ENCODE measurements around the gene SORCS2. TPM values are rescaled to one million over a fixed set of nuclear protein-coding genes. Genes with fewer than 3 reads are reported as not detected.
"Not testable (repeated sequence)": the region's sequence is repeated elsewhere in the genome, so short reads cannot be mapped to it uniquely, and the experiment has no call there.

SORCS2 gene
- total and polyA plus RNA-seq, 2 donors: 2.2 to 2.7 TPM

GRCh38 chr4:7591409-7592053 is 399.2 kb downstream of the SORCS2 start:
- no peak overlapping the region for H3K27ac ChIP-seq (ENCODE audit: low read depth in 1 of 2, low read length in 1 of 2)
- H3K9me3 ChIP-seq (ENCODE audit: control insufficient read depth in 2 of 2, insufficient read depth in 1 of 2, low read length in 1 of 2): no peaks in the 10 kb centered on the region
- 91% methylated on average over 28 of the region's 28 CpGs for WGBS
- H3K36me3 ChIP-seq (ENCODE audit: control insufficient read depth in 2 of 2, insufficient read depth in 2 of 2, low read length in 1 of 2): no peaks in the 10 kb centered on the region
- no peaks in the 10 kb centered on the region for H3K27me3 ChIP-seq (ENCODE audit: control insufficient read depth in 2 of 2, insufficient read depth in 1 of 2, low read length in 1 of 2)
- H3K4me3 ChIP-seq (ENCODE audit: low read length in 2 of 2): no peak overlapping the region
- no peaks in the 10 kb centered on the region for H3K4me1 ChIP-seq (ENCODE audit: control insufficient read depth in 2 of 2, insufficient read depth in 2 of 2, low read length in 2 of 2)
- no peak for DNase-seq (ENCODE audit: low read depth in 6 of 9, low spot score in 9 of 9)

- Histone ChIP-seq H3K27ac (ENCODE audit: low read depth in 1 of 2, low read length in 1 of 2) (no peak overlapping the region), H3K4me3 (ENCODE audit: low read length in 2 of 2) (no peak overlapping the region), H3K4me1 (ENCODE audit: control insufficient read depth in 2 of 2, insufficient read depth in 2 of 2, low read length in 2 of 2) (no peaks in the 10 kb centered on the region), H3K9me3 (ENCODE audit: control insufficient read depth in 2 of 2, insufficient read depth in 1 of 2, low read length in 1 of 2) (no peaks in the 10 kb centered on the region), H3K36me3 (ENCODE audit: control insufficient read depth in 2 of 2, insufficient read depth in 2 of 2, low read length in 1 of 2) (no peaks in the 10 kb centered on the region), H3K27me3 (ENCODE audit: control insufficient read depth in 2 of 2, insufficient read depth in 1 of 2, low read length in 1 of 2) (no peaks in the 10 kb centered on the region)
- 81% methylated on average over 21 of the region's 21 CpGs for WGBS
- no peak for DNase-seq (ENCODE audit: low read depth in 6 of 9, low spot score in 9 of 9)
These were observed 401.5 kb downstream of the SORCS2 start for GRCh38 chr4:7593646-7594412.

- H3K27ac ChIP-seq (ENCODE audit: low read depth in 1 of 2, low read length in 1 of 2): no peak overlapping the region
- no peaks in the 10 kb centered on the region for H3K9me3 ChIP-seq (ENCODE audit: control insufficient read depth in 2 of 2, insufficient read depth in 1 of 2, low read length in 1 of 2)
- H3K27me3 ChIP-seq (ENCODE audit: control insufficient read depth in 2 of 2, insufficient read depth in 1 of 2, low read length in 1 of 2): no peaks in the 10 kb centered on the region
- H3K4me1 ChIP-seq (ENCODE audit: control insufficient read depth in 2 of 2, insufficient read depth in 2 of 2, low read length in 2 of 2): no peaks in the 10 kb centered on the region
- H3K36me3 ChIP-seq (ENCODE audit: control insufficient read depth in 2 of 2, insufficient read depth in 2 of 2, low read length in 1 of 2): no peaks in the 10 kb centered on the region
- DNase-seq (ENCODE audit: low read depth in 6 of 9, low spot score in 9 of 9): no peak
- no peak overlapping the region for H3K4me3 ChIP-seq (ENCODE audit: low read length in 2 of 2)
- WGBS: 81% methylated on average over 11 of the region's 11 CpGs
These were observed 403.7 kb downstream of the SORCS2 start for GRCh38 chr4:7595934-7596461.

GRCh38 chr4:7596918-7597606 is 404.7 kb downstream of the SORCS2 start:
- 80% methylated on average over 9 of the region's 9 CpGs for WGBS
- Histone ChIP-seq H3K36me3 (ENCODE audit: control insufficient read depth in 2 of 2, insufficient read depth in 2 of 2, low read length in 1 of 2) (no peaks in the 10 kb centered on the region), H3K9me3 (ENCODE audit: control insufficient read depth in 2 of 2, insufficient read depth in 1 of 2, low read length in 1 of 2) (no peaks in the 10 kb centered on the region), H3K4me3 (ENCODE audit: low read length in 2 of 2) (no peak overlapping the region), H3K27me3 (ENCODE audit: control insufficient read depth in 2 of 2, insufficient read depth in 1 of 2, low read length in 1 of 2) (no peaks in the 10 kb centered on the region), H3K4me1 (ENCODE audit: control insufficient read depth in 2 of 2, insufficient read depth in 2 of 2, low read length in 2 of 2) (no peaks in the 10 kb centered on the region), H3K27ac (ENCODE audit: low read depth in 1 of 2, low read length in 1 of 2) (no peak overlapping the region)
- no peak for DNase-seq (ENCODE audit: low read depth in 6 of 9, low spot score in 9 of 9)

GRCh38 chr4:7598939-7599790 is 406.8 kb downstream of the SORCS2 start:
- no peak overlapping the region for H3K27ac ChIP-seq (ENCODE audit: low read depth in 1 of 2, low read length in 1 of 2)
- no peak for DNase-seq (ENCODE audit: low read depth in 6 of 9, low spot score in 9 of 9)
- no peaks in the 10 kb centered on the region for H3K27me3 ChIP-seq (ENCODE audit: control insufficient read depth in 2 of 2, insufficient read depth in 1 of 2, low read length in 1 of 2)
- 88% methylated on average over 29 of the region's 29 CpGs for WGBS
- peaks cover 0 to 2% of the 10 kb centered on the region in 2 donors for H3K9me3 ChIP-seq (ENCODE audit: control insufficient read depth in 2 of 2, insufficient read depth in 1 of 2, low read length in 1 of 2)
- no peak overlapping the region for H3K4me3 ChIP-seq (ENCODE audit: low read length in 2 of 2)
- H3K36me3 ChIP-seq (ENCODE audit: control insufficient read depth in 2 of 2, insufficient read depth in 2 of 2, low read length in 1 of 2): no peaks in the 10 kb centered on the region
- no peaks in the 10 kb centered on the region for H3K4me1 ChIP-seq (ENCODE audit: control insufficient read depth in 2 of 2, insufficient read depth in 2 of 2, low read length in 2 of 2)

- Histone ChIP-seq H3K27ac (ENCODE audit: low read depth in 1 of 2, low read length in 1 of 2) (no peak overlapping the region), H3K4me1 (ENCODE audit: control insufficient read depth in 2 of 2, insufficient read depth in 2 of 2, low read length in 2 of 2) (no peaks in the 10 kb centered on the region), H3K9me3 (ENCODE audit: control insufficient read depth in 2 of 2, insufficient read depth in 1 of 2, low read length in 1 of 2) (peaks cover 0 to 2% of the 10 kb centered on the region in 2 donors), H3K27me3 (ENCODE audit: control insufficient read depth in 2 of 2, insufficient read depth in 1 of 2, low read length in 1 of 2) (no peaks in the 10 kb centered on the region), H3K36me3 (ENCODE audit: control insufficient read depth in 2 of 2, insufficient read depth in 2 of 2, low read length in 1 of 2) (no peaks in the 10 kb centered on the region), H3K4me3 (ENCODE audit: low read length in 2 of 2) (no peak overlapping the region)
- 91% methylated on average over 17 of the region's 17 CpGs for WGBS
- DNase-seq (ENCODE audit: low read depth in 6 of 9, low spot score in 9 of 9): no peak
These were observed 407.9 kb downstream of the SORCS2 start for GRCh38 chr4:7600247-7600646.

- not testable (repeated sequence) for H3K4me1 ChIP-seq (ENCODE audit: control insufficient read depth in 2 of 2, insufficient read depth in 2 of 2, low read length in 2 of 2); DNase-seq (ENCODE audit: low read depth in 6 of 9, low spot score in 9 of 9)
These were observed 409.8 kb downstream of the SORCS2 start for GRCh38 chr4:7602166-7602565.

GRCh38 chr4:7607156-7607910 is 415.0 kb downstream of the SORCS2 start:
- Histone ChIP-seq H3K27ac (ENCODE audit: low read depth in 1 of 2, low read length in 1 of 2) (no peak overlapping the region), H3K4me1 (ENCODE audit: control insufficient read depth in 2 of 2, insufficient read depth in 2 of 2, low read length in 2 of 2) (no peaks in the 10 kb centered on the region), H3K4me3 (ENCODE audit: low read length in 2 of 2) (no peak overlapping the region), H3K27me3 (ENCODE audit: control insufficient read depth in 2 of 2, insufficient read depth in 1 of 2, low read length in 1 of 2) (no peaks in the 10 kb centered on the region), H3K36me3 (ENCODE audit: control insufficient read depth in 2 of 2, insufficient read depth in 2 of 2, low read length in 1 of 2) (no peaks in the 10 kb centered on the region), H3K9me3 (ENCODE audit: control insufficient read depth in 2 of 2, insufficient read depth in 1 of 2, low read length in 1 of 2) (peaks cover 0 to 2% of the 10 kb centered on the region in 2 donors)
- no peak for DNase-seq (ENCODE audit: low read depth in 6 of 9, low spot score in 9 of 9)
- WGBS: 89% methylated on average over 14 of the region's 14 CpGs

More at GRCh38 chr4:7602166-7602565, 409.8 kb downstream of the SORCS2 start:
- H3K27me3 ChIP-seq (ENCODE audit: control insufficient read depth in 2 of 2, insufficient read depth in 1 of 2, low read length in 1 of 2); H3K36me3 ChIP-seq (ENCODE audit: control insufficient read depth in 2 of 2, insufficient read depth in 2 of 2, low read length in 1 of 2); H3K27ac ChIP-seq (ENCODE audit: low read depth in 1 of 2, low read length in 1 of 2); H3K4me3 ChIP-seq (ENCODE audit: low read length in 2 of 2); H3K9me3 ChIP-seq (ENCODE audit: control insufficient read depth in 2 of 2, insufficient read depth in 1 of 2, low read length in 1 of 2): not testable (repeated sequence)
- WGBS: 92% methylated on average over 30 of the region's 30 CpGs

All from thymus (tissue), 11 donors.